HG03378 (cell line): ENCODE measurements around the gene PRKN.

Experiments used
- ATAC-seq: cut with Tn5 transposase; IDR thresholded peaks from one replicate; pipeline ENCODE4 v1.9.1; 2021; ENCODE audit warnings: mild to moderate bottlenecking, moderate library complexity; ENCODE audit not compliant: unreplicated experiment

PRKN gene

DNA sequence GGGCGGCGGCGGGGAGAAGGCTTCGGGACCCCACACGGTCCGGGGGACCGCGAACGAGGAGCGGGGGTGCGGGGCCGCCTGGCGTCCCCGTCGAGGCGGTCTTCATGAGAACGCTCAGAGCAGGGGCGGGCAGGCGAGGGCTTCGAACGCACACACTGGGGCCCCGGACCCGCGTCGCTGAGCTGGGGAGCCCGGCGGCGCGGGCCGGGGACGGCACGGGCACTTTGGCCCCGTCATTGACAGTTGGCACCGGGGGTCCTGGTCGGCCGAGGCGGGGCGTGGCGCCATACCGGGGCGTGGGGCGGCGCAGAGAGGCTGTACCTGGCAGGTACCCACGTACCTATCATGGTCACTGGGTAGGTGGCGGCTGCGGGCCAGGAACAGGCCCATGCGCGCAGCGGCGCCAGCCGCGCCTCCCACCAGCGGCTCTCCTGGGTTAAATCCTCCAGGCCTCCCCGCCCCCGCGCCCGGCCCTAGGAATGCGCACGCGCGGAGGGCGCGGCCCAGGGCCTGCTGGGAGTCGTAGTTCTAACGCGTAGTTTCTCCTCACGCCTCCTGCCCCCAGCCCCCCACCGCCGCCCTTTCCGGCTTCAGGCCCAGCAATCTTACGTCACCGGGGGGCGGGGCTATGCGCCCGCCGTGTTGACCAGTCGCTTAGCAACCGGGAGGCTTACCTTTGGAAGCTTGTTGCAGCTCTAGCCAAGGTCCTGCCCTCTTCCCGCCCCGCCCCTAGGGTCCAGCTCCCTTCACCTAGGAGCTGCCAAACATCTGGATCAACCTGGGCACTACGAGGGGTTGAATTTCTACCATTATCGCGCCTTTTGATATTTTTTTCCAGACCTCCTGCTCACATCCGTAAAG is at the start of gene PRKN, which contains the start of gene PACRG:
TSS of gene PRKN (minus strand) at position 445 of the 861 bp plus-strand sequence.
TSS of gene PACRG (plus strand) at position 653 of the 861 bp plus-strand sequence.
- peak; percentile 92 for ATAC-seq

DNA sequence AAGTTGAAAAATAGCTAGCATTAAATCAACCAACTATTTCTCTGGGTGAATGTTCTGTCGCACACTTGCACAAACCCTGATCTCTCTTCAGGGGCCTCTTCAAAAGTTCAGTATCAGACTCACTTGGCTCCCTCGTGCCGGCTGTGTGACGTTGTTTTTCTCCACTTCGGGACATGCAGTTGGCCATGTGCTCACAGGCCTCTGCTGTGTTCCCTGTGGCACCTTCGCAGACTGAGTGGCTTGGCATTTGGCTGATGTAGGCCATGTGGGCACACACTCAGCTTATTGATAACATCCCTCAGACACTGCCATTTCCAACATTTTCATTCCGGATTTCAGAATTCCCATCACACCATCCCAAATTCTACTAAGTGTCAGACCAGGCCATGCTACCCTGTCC is 49.5 kb upstream of the PRKN start:
- no peak for ATAC-seq

GRCh38 chr6:162773996-162774395 is 46.4 kb upstream of the PRKN start:
- ATAC-seq = no peak

DNA sequence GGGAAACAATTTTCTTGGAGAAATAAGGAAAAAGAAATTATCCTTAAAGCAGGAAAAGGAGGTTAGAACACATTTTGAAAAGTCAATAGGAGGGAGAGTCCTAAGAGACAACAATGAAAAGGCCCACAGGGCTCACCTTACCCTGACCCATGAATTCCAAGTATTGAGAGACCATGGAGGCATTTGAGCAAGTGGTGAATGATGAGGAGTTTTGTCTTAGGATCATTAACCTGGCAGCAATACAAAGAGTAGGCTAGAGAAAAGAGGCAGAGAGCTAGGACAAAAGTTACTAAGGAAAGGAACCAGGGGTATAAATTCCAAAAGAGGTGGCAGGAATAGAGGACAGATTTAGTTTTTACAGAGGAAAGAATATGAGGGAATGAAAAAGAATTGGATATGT is 44.9 kb upstream of the PRKN start:
- ATAC-seq = no peak

GRCh38 chr6:162770955-162771354 is 43.4 kb upstream of the PRKN start:
- no peak for ATAC-seq

DNA sequence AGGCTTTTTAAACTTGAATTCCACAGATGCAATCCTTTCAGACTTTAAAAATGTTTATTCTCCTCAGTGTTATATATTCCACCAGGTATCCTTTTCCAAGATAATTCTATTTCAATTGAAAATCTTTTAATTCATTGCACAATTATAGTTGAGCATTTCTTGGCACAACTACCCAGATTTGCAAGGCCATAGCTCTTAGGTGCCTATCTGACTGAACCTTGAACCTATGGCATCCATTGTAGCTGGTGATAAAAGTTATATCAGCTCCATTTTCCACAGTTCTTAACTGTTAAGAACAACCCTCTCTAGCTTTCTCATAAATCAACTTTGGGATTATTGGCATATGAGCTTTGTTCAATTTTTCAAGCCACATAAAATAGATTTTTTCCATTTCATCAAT is 42.6 kb upstream of the PRKN start:
- no peak for ATAC-seq

GRCh38 chr6:162753775-162754174 is 26.2 kb upstream of the PRKN start:
- ATAC-seq = no peak

DNA sequence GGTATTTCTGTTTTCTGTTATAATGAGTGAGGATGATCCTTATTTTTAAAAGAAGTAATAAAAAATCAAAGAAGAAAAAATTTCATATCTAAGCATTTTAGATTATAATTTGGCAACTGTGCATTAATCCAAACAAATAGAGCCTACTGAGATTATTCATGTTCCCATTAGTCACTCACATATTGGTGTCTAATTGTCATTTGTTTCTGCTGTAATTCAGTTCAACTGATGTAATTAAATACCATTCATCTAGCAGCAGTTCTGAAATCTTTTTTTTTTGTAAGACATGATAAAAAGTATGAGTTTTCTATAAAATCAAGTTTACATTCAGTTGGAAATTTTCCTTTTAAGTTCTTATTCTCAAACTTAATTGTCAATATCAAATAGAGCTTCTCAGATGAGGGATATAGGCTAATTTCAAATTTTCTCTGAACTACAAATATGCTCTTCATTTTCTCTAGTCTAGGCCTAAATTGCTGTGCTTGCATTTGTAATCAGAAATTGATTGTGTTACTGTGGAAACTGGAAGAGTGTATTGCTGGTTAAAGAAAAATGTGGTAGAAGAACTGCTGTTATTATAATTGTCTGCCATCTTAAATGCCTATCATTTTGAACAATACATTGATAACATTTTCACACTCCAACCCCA is 23.8 kb upstream of the PRKN start:
- ATAC-seq = no peak

DNA sequence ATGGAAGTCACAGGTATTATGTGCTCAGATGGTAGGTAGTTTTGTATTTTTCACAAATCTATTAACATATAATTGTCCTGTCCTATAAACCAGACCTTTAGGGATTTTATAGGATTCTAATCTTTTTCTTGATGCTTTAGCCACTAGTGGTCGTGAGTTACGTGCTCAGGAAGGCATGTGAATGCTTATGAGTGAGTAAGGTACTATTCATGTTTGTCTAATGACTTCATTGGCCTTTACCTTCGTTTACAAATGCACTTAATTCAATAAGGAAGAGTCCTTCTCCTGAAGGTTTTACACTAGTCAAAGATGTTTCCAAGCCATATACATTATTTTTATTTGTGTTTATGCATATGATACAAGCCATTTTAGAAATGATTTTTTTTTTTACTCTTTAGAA is 23.2 kb upstream of the PRKN start:
- ATAC-seq = no peak

DNA sequence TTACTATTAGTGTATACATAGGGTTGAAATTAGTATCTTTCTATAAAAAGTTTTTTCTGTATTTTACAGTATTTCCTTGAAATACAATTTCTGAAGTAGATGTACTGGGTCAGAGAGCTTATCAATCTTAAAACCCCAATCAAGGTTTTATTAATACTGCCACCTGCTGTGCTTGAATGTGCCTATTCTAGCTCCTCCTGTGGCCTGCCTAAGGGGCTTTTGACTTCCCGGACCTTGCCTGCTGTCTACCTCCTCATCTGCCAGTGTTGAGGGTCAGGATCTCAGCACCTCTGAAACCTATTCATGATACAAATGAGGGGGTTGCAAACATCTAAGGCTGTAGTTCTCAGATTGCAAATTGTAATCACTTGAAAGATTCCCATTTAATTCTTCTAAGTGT is 9.4 kb upstream of the PRKN start:
- no peak for ATAC-seq

DNA sequence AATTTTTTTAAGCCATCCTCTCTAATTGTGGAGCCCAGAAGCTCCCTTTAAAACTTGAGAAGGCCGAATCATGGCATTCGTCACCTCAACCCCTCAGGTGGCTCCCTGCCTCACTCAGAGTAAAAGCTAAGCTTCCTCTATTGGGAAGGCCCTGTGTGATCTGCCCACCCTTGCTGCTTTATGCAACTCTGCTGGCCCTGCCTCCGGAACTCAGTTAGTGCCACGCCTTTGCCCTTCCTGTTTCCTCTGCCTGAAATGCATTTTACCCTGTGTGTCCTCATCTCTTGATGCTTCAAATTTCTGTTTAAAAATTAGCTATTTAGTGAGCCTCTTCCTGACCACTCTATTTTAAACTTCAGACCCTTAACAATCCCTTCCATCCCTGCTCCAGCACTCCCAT is 5.9 kb upstream of the PRKN start:
- no peak for ATAC-seq

- no peak for ATAC-seq
Measured at GRCh38 chr6:162730502-162730901, 2.9 kb upstream of the PRKN start.

- ATAC-seq = no peak
Measured at GRCh38 chr6:162728706-162729105, 1.1 kb upstream of the PRKN start.

DNA sequence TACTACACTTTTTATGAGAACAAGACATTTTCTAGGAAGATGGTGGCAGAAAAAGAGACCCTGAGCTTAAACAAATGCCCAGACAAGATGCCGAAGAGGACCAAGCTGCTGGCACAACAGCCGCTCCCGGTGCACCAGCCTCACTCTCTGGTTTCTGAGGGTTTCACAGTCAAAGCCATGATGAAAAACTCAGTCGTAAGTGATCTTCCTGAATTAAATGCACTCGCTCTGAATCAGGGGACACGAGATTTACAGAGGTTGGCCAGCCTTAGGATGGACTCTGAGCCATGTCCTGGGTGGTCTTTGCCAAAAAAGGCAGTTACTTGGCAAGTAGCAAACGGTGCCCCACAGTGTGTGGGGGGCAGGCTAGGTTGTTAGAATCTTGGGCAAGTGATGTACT is 631 bp upstream of the PRKN start:
- ATAC-seq = no peak

- no peak for ATAC-seq
Measured at GRCh38 chr6:162726947-162727321, 632 bp downstream of the PRKN start.

DNA sequence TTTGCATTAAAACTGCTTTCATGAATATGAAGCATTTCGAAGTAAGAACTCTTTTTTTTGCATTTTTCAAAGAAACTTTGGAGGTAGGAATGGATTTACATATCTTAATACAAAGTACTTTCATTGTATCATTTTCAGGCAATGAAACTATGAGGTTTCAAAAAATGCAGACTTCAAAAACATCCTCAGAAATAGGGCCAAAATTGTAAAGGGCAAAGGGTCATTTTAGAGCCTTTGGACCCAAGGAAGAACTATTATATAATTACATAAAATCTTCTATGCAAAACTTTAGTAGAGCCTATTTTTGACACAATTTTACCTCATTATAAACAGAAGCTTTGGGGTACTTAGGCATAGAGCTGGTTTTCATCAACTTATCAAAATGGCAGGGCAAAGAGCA is 4.9 kb downstream of the PRKN start:
- no peak for ATAC-seq

DNA sequence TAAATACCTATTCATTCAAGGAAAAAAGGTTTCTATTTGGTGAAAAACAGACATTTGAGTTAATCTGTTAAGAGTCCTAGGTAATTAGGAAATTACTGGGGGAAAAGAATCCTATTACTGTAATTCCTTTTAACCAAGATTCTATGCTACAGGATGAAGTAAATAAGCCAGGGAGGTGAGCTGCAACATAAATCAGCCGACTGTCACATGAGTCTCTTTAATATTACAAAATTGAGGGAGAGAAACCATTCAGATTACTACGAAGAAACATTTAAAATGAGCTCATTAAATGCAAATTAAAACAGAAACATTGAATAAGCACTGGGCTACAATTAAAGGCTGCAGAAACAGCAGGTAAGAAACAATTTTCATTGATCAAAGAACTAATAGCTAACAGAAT is 5.3 kb downstream of the PRKN start:
- no peak for ATAC-seq

- no peak for ATAC-seq
Measured at GRCh38 chr6:162721404-162721687, 6.2 kb downstream of the PRKN start.

DNA sequence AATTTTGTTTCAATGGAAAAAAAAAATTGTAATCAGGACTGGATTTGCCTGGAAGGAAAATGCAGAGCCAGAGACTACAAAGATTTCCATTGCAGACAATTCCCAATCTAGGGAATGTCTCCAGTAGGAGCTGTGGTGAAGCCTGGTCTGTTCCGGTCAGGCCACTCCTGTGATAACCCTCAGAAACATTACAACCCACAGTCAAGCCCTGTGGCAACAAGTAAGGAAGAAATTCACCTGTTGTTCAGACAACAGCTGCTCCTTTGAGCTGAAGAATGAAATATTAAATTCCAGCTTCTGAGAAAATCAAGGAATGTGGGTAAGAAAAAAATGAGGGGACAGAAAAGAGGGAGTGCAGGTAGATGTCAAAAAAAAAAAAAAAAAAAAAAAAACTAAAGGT is 8.0 kb downstream of the PRKN start:
- no peak for ATAC-seq

DNA sequence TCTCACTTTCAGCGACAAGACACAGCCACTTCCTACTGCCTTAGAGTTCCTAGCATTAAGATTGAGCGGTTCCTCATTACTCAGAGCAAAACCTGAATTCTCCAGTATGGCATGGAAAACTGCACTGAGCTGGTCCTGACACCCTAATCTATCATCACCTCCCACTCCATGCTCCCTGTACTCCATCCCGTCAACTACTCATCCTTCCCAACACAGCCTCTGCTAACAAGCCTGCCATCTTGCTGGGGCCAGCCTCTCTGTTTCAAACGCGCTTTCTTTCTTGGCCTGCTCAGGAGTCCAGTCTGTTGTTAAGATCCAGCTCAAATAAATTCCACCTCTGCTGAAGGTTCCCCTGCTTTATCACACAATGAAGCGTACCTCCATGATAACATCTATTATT is 12.0 kb downstream of the PRKN start:
- no peak for ATAC-seq

DNA sequence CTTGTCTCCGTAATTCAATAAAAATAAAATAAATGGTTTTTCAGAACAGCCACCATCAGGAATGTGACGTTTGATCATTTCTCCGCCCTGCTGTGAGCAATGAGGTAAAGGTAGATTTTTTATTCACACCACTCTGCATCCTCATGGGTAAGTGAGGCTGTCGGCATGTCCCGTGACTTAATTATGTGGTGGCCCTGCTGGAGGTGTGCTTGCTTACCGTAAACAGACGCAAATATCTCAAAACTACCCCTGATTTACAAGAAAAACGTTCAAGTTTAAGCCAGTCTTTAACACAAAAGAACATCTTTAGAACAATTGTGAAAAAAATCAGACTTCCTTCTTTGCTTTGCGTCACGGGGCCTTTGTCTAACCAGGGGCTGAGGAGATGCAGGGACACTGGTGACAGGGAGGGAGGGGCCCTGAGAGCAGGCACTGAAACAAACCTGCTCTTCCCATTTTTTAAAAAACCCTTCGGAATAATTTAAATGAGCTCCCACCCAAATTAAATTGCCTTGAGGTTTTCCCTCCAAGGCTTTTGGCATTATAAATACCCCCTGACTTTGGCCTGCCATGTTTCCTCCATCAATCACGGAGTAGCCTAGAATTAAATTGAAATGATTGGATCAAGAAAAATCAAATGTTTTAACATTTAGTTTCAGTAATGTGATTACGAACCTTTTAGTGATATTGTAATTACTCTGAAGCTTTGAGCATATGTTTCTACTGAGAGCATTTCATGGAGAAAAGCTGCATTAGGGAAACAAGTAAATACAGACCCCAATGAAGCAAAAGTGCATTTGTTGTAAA is 13.4 kb downstream of the PRKN start:
- ATAC-seq = no peak

GRCh38 chr6:162712694-162713093 is 14.9 kb downstream of the PRKN start:
- no peak for ATAC-seq
